Urothelium cell line (cell line): ENCODE results near the gene DYDC1.
"Not testable (repeated sequence)": the region's sequence is repeated elsewhere in the genome, so short reads cannot be mapped to it uniquely, and the experiment has no call there.

Experiments used
- DNase-seq: peaks from one replicate; pipeline ENCODE4 v3.0.0; 2011; ENCODE audit warnings: low spot score, mixed read lengths
- FAIRE-seq: peaks from 2 replicates; lab custom pipeline; 2011; peaks lifted over from hg19 to GRCh38; lab: Jason Lieb, UNC

DYDC1 gene

GRCh38 chr10:80356563-80356988 lies at the start of gene DYDC1, which contains the start of gene DYDC2:
TSS of gene DYDC1 (minus strand) at chr10:80356755. CDS start at chr10:80352601, 4,154 bp downstream.
TSS of gene DYDC2 (plus strand) at chr10:80356781. CDS start at chr10:80362444, 5,663 bp downstream.
- FAIRE-seq (no peak), DNase-seq (peak; percentile 70)

GRCh38 chr10:80406204-80406603 lies 49.6 kb upstream of the DYDC1 start:
- FAIRE-seq = no peak
- no peak for DNase-seq

GRCh38 chr10:80405626-80406025 lies 49.1 kb upstream of the DYDC1 start:
- DNase-seq (no peak), FAIRE-seq (no peak)

GRCh38 chr10:80405035-80405434 lies 48.5 kb upstream of the DYDC1 start:
- FAIRE-seq = no peak
- no peak for DNase-seq

- FAIRE-seq (no peak), DNase-seq (no peak)
These were observed 43.7 kb upstream of the DYDC1 start for GRCh38 chr10:80400136-80400804.

GRCh38 chr10:80397014-80397413 lies 40.5 kb upstream of the DYDC1 start:
- FAIRE-seq (no peak), DNase-seq (no peak)

- FAIRE-seq (peak; percentile 40), DNase-seq (no peak)
These were observed 37.9 kb upstream of the DYDC1 start for GRCh38 chr10:80394358-80394916.

- FAIRE-seq = no peak
- no peak for DNase-seq
These were observed 35.7 kb upstream of the DYDC1 start for GRCh38 chr10:80392250-80392649.

- FAIRE-seq (no peak), DNase-seq (no peak)
These were observed 34.2 kb upstream of the DYDC1 start for GRCh38 chr10:80390740-80391139.

GRCh38 chr10:80382989-80383388 lies 26.4 kb upstream of the DYDC1 start:
- no peak for FAIRE-seq
- DNase-seq = peak; percentile 56

GRCh38 chr10:80380185-80380584 lies 23.6 kb upstream of the DYDC1 start:
- DNase-seq (no peak), FAIRE-seq (no peak)

GRCh38 chr10:80379701-80380100 lies 23.1 kb upstream of the DYDC1 start:
- FAIRE-seq = no peak
- no peak for DNase-seq

GRCh38 chr10:80373502-80373901 lies 16.9 kb upstream of the DYDC1 start:
- no peak for FAIRE-seq

GRCh38 chr10:80372675-80373074 lies 16.1 kb upstream of the DYDC1 start:
- DNase-seq = no peak
- FAIRE-seq = no peak

More at GRCh38 chr10:80373502-80373901, 16.9 kb upstream of the DYDC1 start:
- no peak for DNase-seq

GRCh38 chr10:80371467-80371866 lies 14.9 kb upstream of the DYDC1 start:
- FAIRE-seq = no peak
- DNase-seq = no peak

GRCh38 chr10:80365510-80365909 lies 9.0 kb upstream of the DYDC1 start:
- no peak for DNase-seq
- no peak for FAIRE-seq

- DNase-seq = no peak
- FAIRE-seq = no peak
These were observed 3.1 kb upstream of the DYDC1 start for GRCh38 chr10:80359644-80360043.

- not testable (repeated sequence) for DNase-seq, FAIRE-seq
These were observed 2.4 kb upstream of the DYDC1 start for GRCh38 chr10:80358925-80359324.

- FAIRE-seq (no peak), DNase-seq (no peak)
These were observed 1.2 kb upstream of the DYDC1 start for GRCh38 chr10:80357851-80358125.

- FAIRE-seq (no peak), DNase-seq (no peak)
These were observed 665 bp upstream of the DYDC1 start for GRCh38 chr10:80356989-80357850.

- no peak for DNase-seq
- FAIRE-seq = peak; percentile 35
These were observed 5.3 kb downstream of the DYDC1 start for GRCh38 chr10:80351220-80351619.

- DNase-seq = no peak
- FAIRE-seq = no peak
These were observed 6.3 kb downstream of the DYDC1 start for GRCh38 chr10:80350251-80350650.
